Pancreas (tissue), 10 donors: Measurements from ENCODE around the gene OR51I1. TPM values are rescaled to one million over a fixed set of nuclear protein-coding genes. Genes with fewer than 3 reads are reported as not detected.

ENCODE experiments used
- ATAC-seq, 4 donors: fragments of 200-7000 bp; cut with Tn5 transposase; one replicate each; pipeline versions ENCODE4 v1.8.0 to v1.9.1; 2020; ENCODE audit warnings: mild to moderate bottlenecking in 4 of 4, moderate library complexity in 4 of 4
- DNase-seq, 6 donors: peaks; one replicate each; pipeline ENCODE4 v3.0.0-alpha.2; 2020
- FAIRE-seq: peaks from 2 replicates; lab custom pipeline; 2012; peaks lifted over from hg19 to GRCh38; lab: Jason Lieb, UNC
- H3K27ac ChIP-seq, 4 donors: fragments of 200-600 bp; sonication (generic); 1 replicate in 3 of 4; 2 replicates in 1 of 4; pipeline versions ENCODE4 v1.5.0 to v1.8.0; 2020
- H3K27me3 ChIP-seq, 4 donors: fragments of 200-600 bp; one replicate each; pipeline ENCODE4 v1.8.0; 2021
- H3K36me3 ChIP-seq, 3 donors: fragments of 200-600 bp; sonication (generic) in 1 of 3; one replicate each; pipeline versions ENCODE4 v1.5.0 to v1.8.0; 2020 to 2021
- H3K4me1 ChIP-seq, 3 donors: fragments of 200-600 bp; one replicate each; pipeline ENCODE4 v1.8.0; 2021
- H3K4me3 ChIP-seq, 4 donors: fragments of 200-600 bp; sonication (generic) in 2 of 4; one replicate each; pipeline versions ENCODE4 v1.5.0 to v1.8.0; 2020 to 2021
- H3K9me3 ChIP-seq, 4 donors: fragments of 200-600 bp; one replicate each; pipeline ENCODE4 v1.8.0; 2021
- CTCF ChIP-seq, 4 donors: fragments of 200-600 bp; sonication (generic) in 3 of 4; IDR thresholded peaks; one replicate each; pipeline versions ENCODE4 v1.5.0 to v1.8.0; 2021; ENCODE audit warnings: antibody characterized with exemption in 4 of 4
- WGBS, 2 donors: extraction: QIAGEN DNeasy Blood & Tissue Kit; methylation state at CpG; one replicate each; pipeline ENCODE4 v1.1.7; 2013; 5-methylcytosine and 5-hydroxymethylcytosine counted together
- intact Hi-C, 3 donors: fragments of 100-400 bp; cut with DNase I; formaldehyde crosslinking; loops; one replicate each; pipeline versions ENCODE4 v1.11.1 to v1.14.2; 2022
- polyA plus RNA-seq, 2 donors: library from polyadenylated mRNA; stranded (reverse); fragments of 200-250 nt; gene quantifications; one replicate each; pipeline ENCODE4 v1.2.3, GENCODE V29; 2013
- total RNA-seq, 6 donors: library from RNA; stranded (reverse); fragmentation: NEBNext Ultra II Directional in 4 of 6; extraction: Animal tissue kit (Norgen Biotek cat#: 25700) in 4 of 6; gene quantifications; one replicate each; pipeline versions ENCODE4 v1.2.1 to v1.2.4, GENCODE V29; 2021 to 2023
- donor health status: healthy with polysubstance abuse.
- donor health status: DM: no; HTN: no; CAD: no; lungs with moderate emphysema.
- donor health status: DM: no; HTN: no; CAD: no.
- donor health status: control.
- donor health status: control.
- donor health status: Bipolar disorder and iron deficiency.
- donor health status: DM: yes; HTN: yes; CAD: no.
- donor health status: DM: no; HTN: no; CAD: no.
- donor health status: DM: no; HTN: no; CAD: no.
- donor health status: DM: yes; HTN: yes; CAD: no.

Gene OR51I1
- total and polyA plus RNA-seq, 8 donors, result 0.28 TPM; not detected in 7

- 42 to 61% methylated on average over 5 of the region's 5 CpGs for WGBS, 2 donors
- ATAC-seq (no peak), FAIRE-seq (no peak), DNase-seq (no peak)
- Histone ChIP-seq H3K27me3 (no peaks in the 10 kb centered on the region), H3K36me3 (no peaks in the 10 kb centered on the region), H3K4me3 (no peak overlapping the region), H3K27ac (no peak overlapping the region), H3K4me1 (no peaks in the 10 kb centered on the region), H3K9me3 (no peaks in the 10 kb centered on the region)
- no peak for TF ChIP-seq CTCF (IDR thresholded peaks at IDR 0.05)
- intact Hi-C loops, result no loop called here
Observed at GRCh38 chr11:5420993-5421392, 20.3 kb downstream of the OR51I1 start.

- FAIRE-seq (no peak), ATAC-seq (no peak), DNase-seq (no peak)
- H3K4me1 ChIP-seq, result no peaks in the 10 kb centered on the region
- H3K27ac ChIP-seq, result no peak overlapping the region
- no peaks in the 10 kb centered on the region for H3K36me3 ChIP-seq
- H3K27me3 ChIP-seq, result no peaks in the 10 kb centered on the region
- H3K4me3 ChIP-seq, result no peak overlapping the region
- intact Hi-C loops, result no loop called here
- no peaks in the 10 kb centered on the region for H3K9me3 ChIP-seq
- TF ChIP-seq CTCF (IDR thresholded peaks at IDR 0.05), result no peak
Observed at GRCh38 chr11:5405173-5405572, 36.1 kb downstream of the OR51I1 start.

GRCh38 chr11:5398936-5399335 lies 42.4 kb downstream of the OR51I1 start:
- intact Hi-C loops, result no loop called here
- ATAC-seq (no peak), DNase-seq (no peak), FAIRE-seq (no peak)
- no peaks in the 10 kb centered on the region for H3K36me3 ChIP-seq
- no peak overlapping the region for H3K27ac ChIP-seq
- no peaks in the 10 kb centered on the region for H3K9me3 ChIP-seq
- no peaks in the 10 kb centered on the region for H3K4me1 ChIP-seq
- no peak for TF ChIP-seq CTCF (IDR thresholded peaks at IDR 0.05)
- no peaks in the 10 kb centered on the region for H3K27me3 ChIP-seq
- no peak overlapping the region for H3K4me3 ChIP-seq

- intact Hi-C loops, result no loop called here
Observed at GRCh38 chr11:5394091-5394490, 47.2 kb downstream of the OR51I1 start.

More at GRCh38 chr11:5394091-5394490, 47.2 kb downstream of the OR51I1 start:
- DNase-seq, result no peak
- ATAC-seq, result no peak
- Histone ChIP-seq H3K4me3 (no peak overlapping the region), H3K36me3 (no peaks in the 10 kb centered on the region), H3K9me3 (no peaks in the 10 kb centered on the region), H3K27ac (no peak overlapping the region), H3K27me3 (no peaks in the 10 kb centered on the region), H3K4me1 (no peaks in the 10 kb centered on the region)
- TF ChIP-seq CTCF (IDR thresholded peaks at IDR 0.05), result no peak
- no peak for FAIRE-seq

Other genes with a start within 250 kb of the OR51I1 start
- not detected for gene OR51V1, start 240.8 kb downstream of the OR51I1 start, total RNA-seq
- not detected for gene OR51V1, start 240.8 kb downstream of the OR51I1 start, polyA plus RNA-seq
- gene HBB, start 214.4 kb downstream of the OR51I1 start, total RNA-seq, result 10 to 100 TPM in 3 of 6 donors, 1 to 10 TPM in 3; 2.2 to 89.0 (median 7.4) TPM
- gene HBB, start 214.4 kb downstream of the OR51I1 start, polyA plus RNA-seq, result 1 to 10 TPM; 3.9 to 4.9 TPM
- gene HBD, start 207.0 kb downstream of the OR51I1 start, total RNA-seq, result 1 to 10 TPM in 1 of 6 donors, not detected in 5; 1.1 TPM
- gene HBD, start 207.0 kb downstream of the OR51I1 start, polyA plus RNA-seq, result not detected
- 1 to 10 TPM in 1 of 6 donors, not detected in 5; 3.3 TPM for gene HBG1, start 191.7 kb downstream of the OR51I1 start, total RNA-seq
- gene HBG1, start 191.7 kb downstream of the OR51I1 start, polyA plus RNA-seq, result not detected
- 10 to 100 TPM in 1 of 6 donors, not detected in 5; 10.6 TPM for gene HBG2, start 186.7 kb downstream of the OR51I1 start, total RNA-seq
- not detected for gene HBG2, start 186.7 kb downstream of the OR51I1 start, polyA plus RNA-seq
- gene HBE1, start 171.6 kb downstream of the OR51I1 start, total RNA-seq, result 1 to 10 TPM in 1 of 6 donors, not detected in 5; 3.5 TPM
- gene HBE1, start 171.6 kb downstream of the OR51I1 start, polyA plus RNA-seq, result not detected
- not detected for gene OR51B4, start 139.6 kb downstream of the OR51I1 start, total RNA-seq
- gene OR51B4, start 139.6 kb downstream of the OR51I1 start, polyA plus RNA-seq, result not detected
- not detected for gene OR51B2, start 117.2 kb downstream of the OR51I1 start, total RNA-seq
- not detected for gene OR51B2, start 117.2 kb downstream of the OR51I1 start, polyA plus RNA-seq
- gene OR51B5, start 98.0 kb downstream of the OR51I1 start, total RNA-seq, result under 1 TPM in 3 of 6 donors, not detected in 3; 0.14 to 0.24 (median 0.19) TPM
- gene OR51B5, start 98.0 kb downstream of the OR51I1 start, polyA plus RNA-seq, result under 1 TPM in 1 of 2 donors, not detected in 1; 0.05 TPM
- not detected for gene OR51B6, start 90.0 kb downstream of the OR51I1 start, total RNA-seq
- not detected for gene OR51B6, start 90.0 kb downstream of the OR51I1 start, polyA plus RNA-seq
- not detected for gene OR51M1, start 57.7 kb downstream of the OR51I1 start, total RNA-seq
- not detected for gene OR51M1, start 57.7 kb downstream of the OR51I1 start, polyA plus RNA-seq
- not detected for gene OR51Q1, start 19.4 kb downstream of the OR51I1 start, total RNA-seq
- gene OR51Q1, start 19.4 kb downstream of the OR51I1 start, polyA plus RNA-seq, result not detected
- not detected for gene OR51I2, start 7.8 kb upstream of the OR51I1 start, total RNA-seq
- not detected for gene OR51I2, start 7.8 kb upstream of the OR51I1 start, polyA plus RNA-seq
- not detected for gene OR52D1, start 47.2 kb upstream of the OR51I1 start, total RNA-seq
- gene OR52D1, start 47.2 kb upstream of the OR51I1 start, polyA plus RNA-seq, result not detected
- under 1 TPM in 3 of 6 donors, not detected in 3; 0.18 to 0.31 (median 0.22) TPM for gene UBQLN3, start 68.4 kb upstream of the OR51I1 start, total RNA-seq
- gene UBQLN3, start 68.4 kb upstream of the OR51I1 start, polyA plus RNA-seq, result not detected
- gene UBQLNL, start 75.2 kb upstream of the OR51I1 start, total RNA-seq, result under 1 TPM; 0.09 to 0.53 (median 0.23) TPM
- gene UBQLNL, start 75.2 kb upstream of the OR51I1 start, polyA plus RNA-seq, result 1 to 10 TPM in 1 of 2 donors, under 1 TPM in 1; 0.53 to 1.0 TPM
- gene OR52H1, start 107.0 kb upstream of the OR51I1 start, total RNA-seq, result under 1 TPM in 4 of 6 donors, not detected in 2; 0.17 to 0.31 (median 0.25) TPM
- not detected for gene OR52H1, start 107.0 kb upstream of the OR51I1 start, polyA plus RNA-seq
- gene OR52B6, start 139.4 kb upstream of the OR51I1 start, total RNA-seq, result not detected
- gene OR52B6, start 139.4 kb upstream of the OR51I1 start, polyA plus RNA-seq, result not detected
- 1 to 10 TPM in 4 of 6 donors, under 1 TPM in 2; 0.76 to 1.7 (median 1.4) TPM for gene TRIM6, start 155.1 kb upstream of the OR51I1 start, total RNA-seq
- gene TRIM6, start 155.1 kb upstream of the OR51I1 start, polyA plus RNA-seq, result 1 to 10 TPM; 1.1 to 1.7 TPM
- gene TRIM34, start 183.5 kb upstream of the OR51I1 start, total RNA-seq, result 1 to 10 TPM in 4 of 6 donors, under 1 TPM in 2; 0.54 to 5.6 (median 1.6) TPM
- 1 to 10 TPM; 1.6 to 3.2 TPM for gene TRIM34, start 183.5 kb upstream of the OR51I1 start, polyA plus RNA-seq
- gene TRIM5, start 243.6 kb upstream of the OR51I1 start, total RNA-seq, result 10 to 100 TPM; 16.1 to 23.8 (median 18.8) TPM
- gene TRIM5, start 243.6 kb upstream of the OR51I1 start, polyA plus RNA-seq, result 1 to 10 TPM; 6.4 to 9.8 TPM
- 10 to 100 TPM in 4 of 6 donors, 1 to 10 TPM in 2; 4.1 to 24.7 (median 11.6) TPM for gene TRIM22, start 248.3 kb upstream of the OR51I1 start, total RNA-seq
- 1 to 10 TPM; 9.1 to 9.5 TPM for gene TRIM22, start 248.3 kb upstream of the OR51I1 start, polyA plus RNA-seq